ENCODE results near the gene FHL1. TPM values are rescaled to one million over a fixed set of nuclear protein-coding genes. Genes with fewer than 3 reads are reported as not detected.

FHL1 gene
- polyA plus RNA-seq, 1 of the 3 experiments (the other 2 are of a cell fraction), result 57.8 TPM

DNA sequence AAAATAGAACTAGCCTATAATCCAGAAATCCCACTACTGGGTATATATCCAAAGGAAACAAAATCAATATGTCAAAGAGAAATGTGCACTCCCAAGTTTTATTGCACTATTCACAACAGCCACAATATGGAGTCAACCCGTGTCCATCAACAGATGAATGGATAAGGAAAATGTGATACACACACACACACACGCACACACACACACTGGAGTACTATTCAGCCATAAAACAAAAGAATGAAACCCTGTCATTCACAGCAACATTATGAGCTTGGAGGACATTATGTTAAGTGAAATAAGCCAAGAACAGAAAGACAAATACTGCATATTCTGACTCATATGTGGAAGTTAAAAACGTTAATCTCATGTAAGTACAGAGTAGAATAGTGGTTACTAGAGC, 5.8 kb upstream of the FHL1 start:
- Histone ChIP-seq H3K36me3 (replicated peaks in 1 of 2; ENCODE audit: control insufficient read depth in 1 of 2, insufficient read depth in 2 of 2, low read length in 1 of 2) (no peaks in the 10 kb centered on the region), H3K9ac (no peak overlapping the region), H2AFZ (ENCODE audit: low read depth) (no peak overlapping the region), H3K79me2 (ENCODE audit: insufficient read depth) (no peaks in the 10 kb centered on the region), H3K9me2 (no peaks in the 10 kb centered on the region), H3K27ac (ENCODE audit: low read depth in 2 of 2, low read length in 1 of 2) (no peak overlapping the region), H3K4me1 (ENCODE audit: control insufficient read depth in 1 of 2, insufficient read depth in 2 of 2, low read depth in 1 of 2, low read length in 1 of 2) (no peaks in the 10 kb centered on the region; a peak in 1 of 4 replicates), H3K4me3 (ENCODE audit: low read depth in 2 of 2, low read length in 1 of 2) (no peak overlapping the region), H4K20me1 (ENCODE audit: insufficient read depth) (no peaks in the 10 kb centered on the region), H3K9me3 (no peaks in the 10 kb centered on the region), H3F3A (replicated peaks; ENCODE audit: insufficient read depth) (no peaks in the 10 kb centered on the region), H3K4me2 (no peak overlapping the region), H3K27me3 (ENCODE audit: insufficient read depth) (no peaks in the 10 kb centered on the region; the same call in 1 of the 2 replicates)
- no peak for TF ChIP-seq MXI1 (IDR thresholded peaks at IDR 0.05; ENCODE audit: low read depth, low read length)
- POLR2A ChIA-PET, result no interaction called here
- WGBS (ENCODE audit: low lambda C conversion rate), result 44% methylated on average over 3 of the region's 3 CpGs
- no peak for DNase-seq
- CTCF ChIA-PET, result no interaction called here

DNA sequence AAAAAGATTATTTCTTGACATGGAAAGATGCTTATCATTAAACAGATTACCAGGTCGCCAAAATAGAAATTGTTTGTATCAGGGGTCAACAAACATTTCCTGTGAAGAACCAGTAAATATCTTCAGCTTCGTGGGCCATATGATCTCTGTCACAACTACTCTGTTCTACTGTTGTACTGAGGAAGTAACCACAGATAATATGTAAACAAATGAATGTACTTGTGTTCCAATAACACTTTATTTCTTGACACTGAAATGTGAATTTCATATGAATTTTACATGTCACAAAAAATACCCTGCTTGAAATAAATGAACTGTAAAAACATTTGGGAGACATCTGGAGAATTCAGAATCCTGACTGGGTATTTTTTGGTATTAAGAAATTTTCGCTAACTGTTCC, 4.7 kb upstream of the FHL1 start:
- no peaks in the 10 kb centered on the region for H4K20me1 ChIP-seq (ENCODE audit: insufficient read depth)
- no peaks in the 10 kb centered on the region for H3K9me3 ChIP-seq
- WGBS (ENCODE audit: low lambda C conversion rate), result 36% methylated on average over 3 of the region's 3 CpGs
- no peak overlapping the region for H3K27ac ChIP-seq (ENCODE audit: low read depth in 2 of 2, low read length in 1 of 2)
- no peaks in the 10 kb centered on the region; the same call in 1 of the 2 replicates for H3K27me3 ChIP-seq (ENCODE audit: insufficient read depth)
- TF ChIP-seq, protein P1, sequence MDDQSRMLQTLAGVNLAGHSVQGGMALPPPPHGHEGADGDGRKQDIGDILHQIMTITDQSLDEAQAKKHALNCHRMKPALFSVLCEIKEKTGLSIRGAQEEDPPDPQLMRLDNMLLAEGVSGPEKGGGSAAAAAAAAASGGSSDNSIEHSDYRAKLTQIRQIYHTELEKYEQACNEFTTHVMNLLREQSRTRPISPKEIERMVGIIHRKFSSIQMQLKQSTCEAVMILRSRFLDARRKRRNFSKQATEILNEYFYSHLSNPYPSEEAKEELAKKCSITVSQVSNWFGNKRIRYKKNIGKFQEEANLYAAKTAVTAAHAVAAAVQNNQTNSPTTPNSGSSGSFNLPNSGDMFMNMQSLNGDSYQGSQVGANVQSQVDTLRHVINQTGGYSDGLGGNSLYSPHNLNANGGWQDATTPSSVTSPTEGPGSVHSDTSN (IDR thresholded peaks at IDR 0.05), result no peak
- no peak for TF ChIP-seq ELF1 (IDR thresholded peaks at IDR 0.05)
- no peaks in the 10 kb centered on the region; a peak in 1 of 4 replicates for H3K4me1 ChIP-seq (ENCODE audit: control insufficient read depth in 1 of 2, insufficient read depth in 2 of 2, low read depth in 1 of 2, low read length in 1 of 2)
- no peaks in the 10 kb centered on the region for H3K79me2 ChIP-seq (ENCODE audit: insufficient read depth)
- H3K4me3 ChIP-seq (ENCODE audit: low read depth in 2 of 2, low read length in 1 of 2), result no peak overlapping the region
- no peak overlapping the region for H3K9ac ChIP-seq
- H3F3A ChIP-seq (replicated peaks; ENCODE audit: insufficient read depth), result no peaks in the 10 kb centered on the region
- H3K36me3 ChIP-seq (replicated peaks in 1 of 2; ENCODE audit: control insufficient read depth in 1 of 2, insufficient read depth in 2 of 2, low read length in 1 of 2), result no peaks in the 10 kb centered on the region
- ChIA-PET POLR2A (no interaction called here), CTCF (no interaction called here)
- no peak overlapping the region for H3K4me2 ChIP-seq
- no peak for DNase-seq
- no peaks in the 10 kb centered on the region for H3K9me2 ChIP-seq
- H2AFZ ChIP-seq (ENCODE audit: low read depth), result no peak overlapping the region

DNA sequence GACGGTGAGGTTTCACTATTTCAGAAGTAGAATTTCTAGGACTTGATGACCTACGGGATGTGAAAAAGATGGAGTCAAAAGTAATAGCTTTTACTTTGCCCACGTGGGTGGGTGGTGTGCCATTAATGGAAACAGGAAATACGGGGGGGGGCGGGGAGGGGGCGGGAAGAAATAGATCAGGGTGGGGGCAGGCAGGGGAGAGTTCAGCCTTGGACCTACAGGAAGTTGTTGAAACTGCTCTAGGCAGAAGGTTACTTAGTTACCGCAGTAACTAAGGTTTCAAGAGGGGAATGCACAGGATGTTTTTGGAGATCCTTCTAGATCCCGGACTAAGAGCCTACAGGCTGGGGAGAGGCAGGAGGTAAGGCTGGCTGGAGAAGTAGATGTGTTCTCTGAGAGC, 3.6 kb upstream of the FHL1 start:
- H3K9me3 ChIP-seq, result no peaks in the 10 kb centered on the region
- WGBS (ENCODE audit: low lambda C conversion rate), result 43% methylated on average over 8 of the region's 8 CpGs
- no peaks in the 10 kb centered on the region for H3F3A ChIP-seq (replicated peaks; ENCODE audit: insufficient read depth)
- H3K9me2 ChIP-seq, result no peaks in the 10 kb centered on the region
- H3K4me2 ChIP-seq, result no peak overlapping the region
- H3K27me3 ChIP-seq (ENCODE audit: insufficient read depth), result no peaks in the 10 kb centered on the region; the same call in 1 of the 2 replicates
- no peaks in the 10 kb centered on the region for H4K20me1 ChIP-seq (ENCODE audit: insufficient read depth)
- TF ChIP-seq, protein P2, sequence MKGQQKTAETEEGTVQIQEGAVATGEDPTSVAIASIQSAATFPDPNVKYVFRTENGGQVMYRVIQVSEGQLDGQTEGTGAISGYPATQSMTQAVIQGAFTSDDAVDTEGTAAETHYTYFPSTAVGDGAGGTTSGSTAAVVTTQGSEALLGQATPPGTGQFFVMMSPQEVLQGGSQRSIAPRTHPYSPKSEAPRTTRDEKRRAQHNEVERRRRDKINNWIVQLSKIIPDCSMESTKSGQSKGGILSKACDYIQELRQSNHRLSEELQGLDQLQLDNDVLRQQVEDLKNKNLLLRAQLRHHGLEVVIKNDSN (IDR thresholded peaks at IDR 0.05; ENCODE audit: borderline replicate concordance, low read depth), result no peak
- no peak for TF ChIP-seq TEAD4 (IDR thresholded peaks at IDR 0.05; ENCODE audit: borderline replicate concordance, insufficient read depth)
- TF ChIP-seq EZH2phosphoT487 (IDR thresholded peaks at IDR 0.05; ENCODE audit: borderline replicate concordance, low read depth), result no peak
- no peak for TF ChIP-seq FOXM1 (IDR thresholded peaks at IDR 0.05; ENCODE audit: low read depth)
- no peak for TF ChIP-seq RAD21 (IDR thresholded peaks at IDR 0.05; ENCODE audit: low read length)
- no peak for TF ChIP-seq TCF12 (IDR thresholded peaks at IDR 0.05)
- TF ChIP-seq POLR2AphosphoS5 (IDR thresholded peaks at IDR 0.05; ENCODE audit: low read depth, low read length), result no peak
- CTCF ChIA-PET, result no interaction called here
- H3K79me2 ChIP-seq (ENCODE audit: insufficient read depth), result no peaks in the 10 kb centered on the region; the same call in 1 of the 2 replicates
- DNase-seq, result no peak
- H2AFZ ChIP-seq (ENCODE audit: low read depth), result no peak overlapping the region
- no peaks in the 10 kb centered on the region for H3K36me3 ChIP-seq (replicated peaks in 1 of 2; ENCODE audit: control insufficient read depth in 1 of 2, insufficient read depth in 2 of 2, low read length in 1 of 2)
- no peak overlapping the region for H3K4me3 ChIP-seq (ENCODE audit: low read depth in 2 of 2, low read length in 1 of 2)
- no peak overlapping the region for H3K27ac ChIP-seq (ENCODE audit: low read depth in 2 of 2, low read length in 1 of 2)
- H3K9ac ChIP-seq, result no peak overlapping the region
- H3K4me1 ChIP-seq (ENCODE audit: control insufficient read depth in 1 of 2, insufficient read depth in 2 of 2, low read depth in 1 of 2, low read length in 1 of 2), result no peaks in the 10 kb centered on the region; a peak in 1 of 4 replicates
- POLR2A ChIA-PET, result no interaction called here
